Hepatocyte (in vitro differentiated cells): ENCODE data around the gene SCTR.

Source experiments
- EZH2 ChIP-seq: fragments of 200-600 bp; sonication (generic); IDR thresholded peaks from 2 replicates; pipeline ENCODE4 v1.6.1; 2016; ENCODE audit warnings: antibody characterized with exemption, mild to moderate bottlenecking, borderline replicate concordance
- EZH2phosphoT487 ChIP-seq: fragments of 200-600 bp; sonication (generic); IDR thresholded peaks from one replicate; pipeline ENCODE4 v1.6.1; 2018; ENCODE audit warnings: antibody characterized with exemption, mild to moderate bottlenecking, low read depth, moderate library complexity; ENCODE audit not compliant: unreplicated experiment, severe bottlenecking
- TF ChIP-seq, protein P1 (sequence below): fragments of 200-600 bp; sonication (generic); IDR thresholded peaks from 2 replicates; pipeline ENCODE4 v1.5.1; 2016; ENCODE audit warnings: antibody characterized with exemption, mild to moderate bottlenecking; ENCODE audit not compliant: poor library complexity

DNA sequence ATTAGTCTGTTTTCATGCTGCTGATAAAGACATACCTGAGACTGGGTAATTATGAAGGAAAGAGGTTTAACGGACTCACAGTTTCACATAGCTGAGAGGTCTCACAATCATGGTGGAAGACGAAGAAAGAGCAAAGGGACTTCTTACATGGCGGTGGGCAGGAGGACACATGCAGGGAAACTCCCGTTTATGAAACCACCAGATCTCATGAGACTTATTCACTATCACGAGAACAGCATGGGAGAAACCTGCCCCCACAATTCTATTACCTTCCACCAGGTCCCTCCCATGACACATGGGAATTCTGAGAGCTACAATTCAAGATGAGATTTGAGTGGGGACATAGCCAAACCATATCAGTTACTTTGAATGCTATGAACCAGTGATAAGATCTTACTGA is 44.1 kb downstream of the SCTR start:
- TF ChIP-seq EZH2: no peak
- TF ChIP-seq, protein P1, sequence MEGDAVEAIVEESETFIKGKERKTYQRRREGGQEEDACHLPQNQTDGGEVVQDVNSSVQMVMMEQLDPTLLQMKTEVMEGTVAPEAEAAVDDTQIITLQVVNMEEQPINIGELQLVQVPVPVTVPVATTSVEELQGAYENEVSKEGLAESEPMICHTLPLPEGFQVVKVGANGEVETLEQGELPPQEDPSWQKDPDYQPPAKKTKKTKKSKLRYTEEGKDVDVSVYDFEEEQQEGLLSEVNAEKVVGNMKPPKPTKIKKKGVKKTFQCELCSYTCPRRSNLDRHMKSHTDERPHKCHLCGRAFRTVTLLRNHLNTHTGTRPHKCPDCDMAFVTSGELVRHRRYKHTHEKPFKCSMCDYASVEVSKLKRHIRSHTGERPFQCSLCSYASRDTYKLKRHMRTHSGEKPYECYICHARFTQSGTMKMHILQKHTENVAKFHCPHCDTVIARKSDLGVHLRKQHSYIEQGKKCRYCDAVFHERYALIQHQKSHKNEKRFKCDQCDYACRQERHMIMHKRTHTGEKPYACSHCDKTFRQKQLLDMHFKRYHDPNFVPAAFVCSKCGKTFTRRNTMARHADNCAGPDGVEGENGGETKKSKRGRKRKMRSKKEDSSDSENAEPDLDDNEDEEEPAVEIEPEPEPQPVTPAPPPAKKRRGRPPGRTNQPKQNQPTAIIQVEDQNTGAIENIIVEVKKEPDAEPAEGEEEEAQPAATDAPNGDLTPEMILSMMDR: no peak
- TF ChIP-seq EZH2phosphoT487: no peak
